T-helper 2 cell treated with Interferon-gamma antibody and Interleukin-4, amounts not matched to agents 100 ng/mL and 5 ng/mL, for 36 hours (primary cell): Measurements from ENCODE around the gene FADS1. TPM values are rescaled to one million over a fixed set of nuclear protein-coding genes. Genes with fewer than 3 reads are reported as not detected.

ENCODE experiments used
- intact Hi-C: fragments of 100-400 bp; cut with micrococcal nuclease; formaldehyde crosslinking; loops from one replicate; pipeline ENCODE4 v1.15.1; 2023
- total RNA-seq: library from RNA; stranded (reverse); gene quantifications from 2 replicates; pipeline ENCODE4 v1.2.3, GENCODE V29; 2022

The FADS1 gene
- total RNA-seq, 1 donor from 2014 or later, result 70.0 TPM

DNA sequence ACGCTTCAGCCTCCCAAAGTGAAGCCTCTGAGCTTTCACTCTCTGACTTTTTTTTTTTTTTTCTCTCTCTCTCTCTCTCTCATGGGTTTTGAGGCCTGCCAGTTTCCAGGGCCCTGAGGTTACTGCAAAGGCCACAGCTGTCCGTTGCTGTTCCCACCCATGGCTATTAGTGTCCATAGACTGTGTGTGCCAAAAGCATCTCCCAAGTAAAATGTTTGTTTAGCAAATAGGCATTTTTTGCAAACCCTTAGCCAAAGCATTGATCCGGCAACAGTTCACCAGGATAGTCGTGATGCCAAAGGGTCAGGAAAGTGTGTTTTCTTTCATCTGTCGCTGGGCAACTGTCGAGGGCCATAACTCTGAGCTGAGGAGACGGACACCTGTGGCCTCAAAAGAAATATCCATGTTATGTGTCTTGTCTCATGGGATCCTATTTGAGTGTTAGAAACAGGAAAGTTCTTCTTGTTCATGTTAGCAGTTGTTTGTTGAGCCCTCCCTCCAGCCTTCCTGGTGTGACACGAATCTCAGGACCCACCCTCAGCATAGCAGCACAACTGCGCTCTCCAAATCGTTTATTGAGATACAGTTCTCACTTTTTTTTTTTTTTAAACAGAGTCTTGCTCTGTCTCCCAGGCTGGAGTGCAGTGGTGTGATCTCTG lies 29.7 kb upstream of the FADS1 start:
- intact Hi-C loops, result no loop called here

DNA sequence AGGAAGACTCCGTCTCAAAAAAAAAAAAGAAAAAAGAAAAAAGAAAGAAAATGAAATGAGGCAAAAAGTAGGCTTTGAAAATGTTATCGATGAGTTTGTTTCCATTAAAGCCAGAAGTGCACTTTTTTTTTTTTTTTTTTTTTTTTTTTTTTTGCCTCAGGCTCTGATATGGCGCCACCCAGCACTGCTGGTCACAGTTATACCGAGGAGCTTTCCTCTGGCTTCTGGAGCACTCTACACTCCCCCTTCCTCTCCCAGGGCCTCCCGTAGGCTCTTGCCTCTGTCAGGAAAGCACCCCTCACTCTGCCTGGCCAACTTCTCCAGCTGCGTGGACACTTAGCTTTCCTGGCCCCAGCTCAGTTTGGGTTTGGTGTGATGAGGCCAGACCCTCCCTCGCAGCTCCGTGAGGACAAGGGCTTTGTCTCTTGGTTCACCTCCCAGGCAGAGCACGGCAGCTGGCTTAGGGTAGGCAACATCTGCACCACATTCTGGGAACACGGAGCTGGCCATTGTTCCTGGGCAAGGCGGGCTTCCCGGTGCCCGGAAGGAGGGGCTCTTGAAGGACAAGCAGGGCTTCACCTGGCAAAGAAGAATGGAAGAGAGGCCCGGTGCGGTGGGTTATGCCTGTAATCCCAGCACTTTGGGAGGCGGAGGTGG lies 28.2 kb upstream of the FADS1 start:
- intact Hi-C loops, result no loop called here

DNA sequence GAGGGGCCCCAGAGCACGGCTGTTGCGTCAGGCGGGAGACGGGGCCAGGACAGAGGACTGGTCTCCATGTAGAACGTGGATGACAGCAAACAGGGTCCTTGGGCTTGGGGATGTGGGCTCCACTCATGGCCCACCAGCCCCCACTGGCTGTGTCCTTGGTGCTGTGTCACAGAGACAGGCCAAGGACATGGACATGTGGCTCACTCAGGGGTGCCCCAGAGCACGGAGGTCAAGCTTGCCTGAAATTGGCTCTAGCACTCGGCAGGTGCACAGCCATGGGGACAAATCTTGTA lies 25.7 kb upstream of the FADS1 start:
- intact Hi-C loops, result no loop called here

DNA sequence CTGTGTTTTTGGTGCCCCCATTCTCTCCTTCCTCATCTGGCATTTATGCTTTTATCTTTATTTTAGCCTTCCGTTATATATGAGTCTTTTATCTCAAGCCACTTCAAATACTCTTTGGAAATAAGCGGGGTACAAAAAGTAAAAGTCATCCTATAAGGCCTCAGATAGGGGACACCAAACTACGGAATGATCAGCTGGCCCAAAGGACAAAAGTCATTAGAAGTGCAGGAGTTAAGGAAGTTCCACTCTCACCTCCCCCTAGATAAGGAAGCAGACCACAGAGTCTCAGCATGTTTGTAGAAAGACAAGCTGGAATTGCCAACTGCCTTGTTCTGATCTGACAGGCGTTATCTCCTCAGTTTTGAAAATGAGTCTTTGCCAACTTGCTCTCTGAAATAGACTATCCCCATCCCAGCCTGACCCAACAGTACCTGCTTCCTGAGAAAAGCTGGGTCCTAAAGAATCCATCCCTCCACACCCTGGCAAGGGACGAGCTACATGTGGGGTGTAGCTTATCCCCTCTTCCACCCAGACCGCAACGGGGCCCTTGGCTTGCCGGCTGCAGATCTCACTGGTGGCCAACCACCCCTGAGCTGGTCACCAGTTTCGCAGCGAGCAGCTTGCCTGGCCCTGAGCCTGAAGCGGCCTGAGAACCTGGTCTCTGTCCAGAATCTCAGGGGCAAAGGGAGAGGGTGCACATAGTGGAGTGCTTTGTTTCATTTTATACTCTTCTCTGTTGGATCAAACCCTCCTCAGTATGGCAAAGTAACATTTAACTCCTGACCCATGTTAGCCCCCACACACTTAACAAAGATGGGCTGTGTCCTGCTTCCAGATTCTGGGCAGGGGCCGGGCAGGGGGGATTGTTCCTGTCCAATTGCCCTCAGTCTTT lies 25.1 kb upstream of the FADS1 start:
- intact Hi-C loops, result no loop called here

DNA sequence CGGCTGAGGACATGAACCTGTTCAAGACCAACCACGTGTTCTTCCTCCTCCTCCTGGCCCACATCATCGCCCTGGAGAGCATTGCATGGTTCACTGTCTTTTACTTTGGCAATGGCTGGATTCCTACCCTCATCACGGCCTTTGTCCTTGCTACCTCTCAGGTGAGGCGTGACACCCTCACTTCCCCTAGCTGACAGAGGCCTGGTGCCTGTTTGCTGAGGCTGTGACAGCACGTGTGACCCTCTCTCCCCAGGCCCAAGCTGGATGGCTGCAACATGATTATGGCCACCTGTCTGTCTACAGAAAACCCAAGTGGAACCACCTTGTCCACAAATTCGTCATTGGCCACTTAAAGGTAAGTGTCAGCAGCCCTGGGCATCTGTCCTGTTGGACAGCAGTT lies 23.6 kb upstream of the FADS1 start:
- intact Hi-C loops, result no loop called here

DNA sequence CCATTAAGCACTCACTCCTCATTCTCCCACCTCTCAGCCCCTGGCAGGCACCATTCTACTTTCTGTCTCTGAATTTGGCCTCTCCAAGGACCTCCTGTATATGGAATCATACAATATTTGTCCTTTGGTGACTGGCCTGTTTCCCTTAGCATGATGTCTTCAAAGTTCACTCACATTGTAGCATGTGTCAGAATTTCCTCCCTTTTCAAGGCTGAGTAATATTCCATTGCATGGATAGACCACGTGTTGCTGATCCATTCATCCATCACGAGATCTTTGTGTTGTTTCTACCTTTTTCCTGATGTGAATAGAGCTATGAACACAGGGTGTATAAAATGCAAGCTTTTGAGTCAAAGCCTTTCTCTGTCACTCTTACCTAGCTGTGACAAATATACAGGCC lies 22.9 kb upstream of the FADS1 start:
- intact Hi-C loops, result no loop called here

DNA sequence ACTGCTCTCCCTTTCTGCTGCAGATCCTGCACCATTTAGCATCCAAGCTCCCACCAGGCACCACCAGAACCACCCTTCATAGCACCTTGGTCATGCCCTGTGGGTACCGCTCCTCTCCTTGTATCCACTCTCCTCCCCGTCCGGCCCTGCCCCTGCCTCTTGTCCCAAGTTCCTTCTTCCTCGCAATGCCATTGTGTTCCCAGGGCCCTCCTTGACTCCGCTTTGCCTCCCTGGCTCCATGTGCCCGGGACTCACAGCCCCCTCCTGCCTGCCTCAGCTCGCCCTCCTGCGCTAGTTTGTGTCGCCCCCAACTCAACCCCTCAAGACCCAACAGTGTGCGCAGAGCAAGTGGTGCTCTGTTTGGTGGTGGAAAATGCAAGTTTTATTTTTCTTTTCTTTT lies 22.1 kb upstream of the FADS1 start:
- intact Hi-C loops, result no loop called here

DNA sequence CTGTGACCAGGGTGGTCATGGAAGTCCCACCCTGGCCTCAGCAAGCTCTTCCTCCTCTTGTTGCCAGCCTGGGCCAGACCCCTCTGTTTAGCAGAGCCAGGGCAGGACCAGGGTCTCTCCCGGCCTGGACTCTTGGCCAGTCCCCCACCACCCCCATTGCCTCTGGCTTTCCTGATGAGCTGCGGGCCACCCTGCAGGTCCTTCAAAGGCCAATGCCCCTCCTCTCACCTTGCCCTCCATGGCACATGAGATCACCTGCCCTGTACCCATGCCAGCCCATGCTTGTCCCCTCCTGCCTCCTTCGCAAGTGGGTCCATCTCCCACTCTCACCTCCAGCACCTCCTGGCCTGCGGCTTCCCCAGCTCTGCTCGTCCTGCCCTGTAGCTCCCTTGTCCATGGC lies 21.7 kb upstream of the FADS1 start:
- intact Hi-C loops, result no loop called here

DNA sequence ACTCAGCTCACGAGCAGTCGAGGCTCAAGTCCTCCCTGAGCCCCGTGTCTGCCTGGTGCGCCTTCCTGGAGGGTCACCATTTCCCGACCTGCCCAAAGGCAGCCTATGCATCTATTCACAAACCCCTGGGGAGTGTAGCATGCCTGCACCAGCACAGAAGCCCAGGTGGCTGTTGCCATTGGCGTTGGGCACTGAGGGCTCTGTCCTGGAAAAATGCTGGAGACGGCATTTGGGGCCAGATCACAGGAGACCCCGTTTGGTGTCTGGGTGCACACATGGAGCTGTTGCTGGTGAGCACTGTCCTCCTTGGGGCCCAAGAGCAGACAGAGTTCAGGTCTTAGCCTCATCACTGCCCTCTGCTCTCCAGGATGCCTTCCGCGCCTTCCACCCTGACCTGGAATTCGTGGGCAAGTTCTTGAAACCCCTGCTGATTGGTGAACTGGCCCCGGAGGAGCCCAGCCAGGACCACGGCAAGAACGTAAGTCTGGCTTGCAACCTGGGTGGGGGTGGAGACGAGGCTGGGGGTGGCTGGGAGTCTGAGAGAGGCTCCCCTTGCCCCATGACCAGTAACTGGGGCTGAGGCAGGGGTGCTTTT lies 20.7 kb upstream of the FADS1 start:
- intact Hi-C loops, result no loop called here

DNA sequence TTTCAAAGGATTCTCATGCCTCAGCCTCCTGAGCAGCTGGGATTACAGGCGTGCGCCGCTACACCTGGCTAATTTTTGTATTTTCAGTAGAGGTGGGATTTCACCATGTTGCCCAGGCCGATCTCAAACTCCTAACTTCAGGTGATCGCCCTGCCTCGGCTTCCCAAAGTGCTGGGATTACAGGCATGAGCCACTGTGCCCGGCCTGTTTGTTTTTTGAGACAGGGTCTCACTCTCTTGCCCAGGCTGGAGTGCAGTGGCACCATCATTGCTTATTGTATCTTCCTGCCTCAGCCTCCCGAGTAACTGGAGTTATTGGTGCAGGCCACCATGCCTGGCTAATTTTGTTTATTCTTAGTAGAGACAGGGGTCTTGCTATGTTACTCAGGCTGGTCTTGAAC lies 19.4 kb upstream of the FADS1 start:
- intact Hi-C loops, result no loop called here

DNA sequence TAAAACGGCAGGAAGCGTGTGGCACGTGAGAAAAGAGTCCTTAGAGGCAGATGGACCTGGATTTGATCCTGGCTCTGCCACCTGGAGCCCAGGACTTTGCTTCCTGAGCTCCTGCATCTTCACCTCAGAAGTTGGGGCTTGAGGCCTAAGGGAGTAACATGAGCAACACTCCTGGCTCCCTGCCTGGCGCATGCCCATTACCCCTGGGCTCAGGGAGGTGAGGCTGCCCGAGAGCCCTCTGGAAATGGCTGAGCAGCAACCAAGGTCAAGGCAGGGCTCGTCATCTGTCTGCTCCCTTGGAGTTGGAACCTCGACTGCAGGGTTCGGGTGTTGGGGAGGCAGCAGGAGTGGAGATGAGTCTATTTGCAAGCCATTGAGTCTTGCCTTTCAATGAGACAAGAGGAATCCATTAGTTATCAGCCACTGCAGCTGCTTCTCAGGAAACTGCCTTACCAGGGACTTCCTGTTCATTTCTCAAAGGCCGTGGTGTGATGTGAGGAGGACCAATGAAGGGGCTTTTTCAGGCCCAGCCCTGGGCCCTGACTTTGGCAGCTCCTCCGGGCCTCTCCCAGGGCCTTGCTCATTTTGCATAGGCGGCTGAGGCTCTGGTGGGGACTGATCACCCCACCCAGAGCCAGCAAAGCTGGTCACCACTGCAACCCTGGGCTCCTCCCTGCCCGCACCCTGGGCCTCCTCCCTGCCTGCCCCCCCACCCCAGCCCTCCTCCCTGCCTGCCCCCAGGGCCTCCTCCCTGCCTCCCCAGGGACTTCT lies 17.7 kb upstream of the FADS1 start:
- intact Hi-C loops, result loop anchor here (2.0 to 5.0 kb wide), 3 partner anchors 18 to 288 kb away; partner anchors contain the start of genes FADS1, FADS3 and INCENP

DNA sequence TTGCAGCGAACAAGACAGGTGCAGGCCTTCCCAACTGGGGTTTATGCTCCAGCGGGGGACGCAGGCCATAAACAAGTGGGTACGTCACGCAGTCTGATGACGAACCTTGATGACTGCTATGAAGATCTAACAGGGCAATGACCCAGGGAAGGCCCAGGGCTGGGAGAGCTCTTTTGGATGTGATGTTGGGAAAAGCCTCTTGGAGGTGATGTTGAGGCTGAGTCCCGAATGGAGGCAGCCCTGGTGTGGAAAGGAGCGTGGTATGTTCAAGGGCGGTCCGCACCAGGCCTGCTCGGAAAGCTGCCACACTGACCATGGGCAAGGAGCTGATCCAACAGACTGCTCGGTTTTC lies 17.1 kb upstream of the FADS1 start:
- intact Hi-C loops, result loop anchor here (2.0 to 5.0 kb wide), 3 partner anchors 17 to 288 kb away; partner anchors contain the start of genes FADS1, FADS3 and INCENP

DNA sequence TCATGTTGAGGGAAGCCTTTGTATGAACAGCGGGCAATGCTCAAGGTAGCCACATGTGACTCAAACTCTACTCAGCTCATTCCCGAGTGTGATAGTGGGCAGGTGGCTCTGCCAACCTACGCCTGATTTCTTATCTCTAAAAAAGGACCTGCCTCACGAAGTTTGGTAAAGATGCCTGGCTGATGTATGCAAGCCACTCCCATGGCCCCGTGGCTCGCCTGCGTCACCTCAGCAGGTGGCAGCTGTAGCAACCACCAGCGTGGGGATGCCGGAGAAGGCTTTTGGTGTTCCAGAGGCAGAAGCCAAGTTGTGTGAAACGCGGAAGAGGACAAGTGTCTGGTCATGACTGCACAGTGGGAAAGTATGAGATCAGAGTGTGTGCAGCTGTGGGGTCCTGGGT lies 16.7 kb upstream of the FADS1 start:
- intact Hi-C loops, result loop anchor here (5.0 kb wide), 2 partner anchors 59 to 289 kb away; partner anchors contain the start of genes FADS3 and INCENP

DNA sequence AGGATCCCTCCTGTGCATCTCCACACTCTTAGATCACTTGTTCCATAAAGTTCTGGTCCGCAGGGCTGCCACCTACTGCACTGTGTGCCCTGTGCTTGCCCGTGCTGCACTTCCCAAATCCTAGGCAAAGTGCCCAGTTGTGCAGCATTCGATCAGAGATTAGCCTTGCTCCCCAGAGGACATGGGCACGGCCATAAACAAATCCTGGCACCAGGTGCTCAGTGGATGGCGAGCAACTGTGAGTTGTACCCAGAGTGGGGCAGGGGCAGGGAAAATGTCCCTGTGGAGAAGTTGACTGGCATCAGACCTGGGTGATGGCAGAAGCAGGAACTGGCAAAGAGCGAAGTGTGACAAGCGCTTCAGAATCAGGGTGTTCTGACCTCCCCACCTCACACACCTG lies 16.0 kb upstream of the FADS1 start:
- intact Hi-C loops, result loop anchor here (5.0 kb wide), 2 partner anchors 60 to 290 kb away; partner anchors contain the start of genes FADS3 and INCENP

DNA sequence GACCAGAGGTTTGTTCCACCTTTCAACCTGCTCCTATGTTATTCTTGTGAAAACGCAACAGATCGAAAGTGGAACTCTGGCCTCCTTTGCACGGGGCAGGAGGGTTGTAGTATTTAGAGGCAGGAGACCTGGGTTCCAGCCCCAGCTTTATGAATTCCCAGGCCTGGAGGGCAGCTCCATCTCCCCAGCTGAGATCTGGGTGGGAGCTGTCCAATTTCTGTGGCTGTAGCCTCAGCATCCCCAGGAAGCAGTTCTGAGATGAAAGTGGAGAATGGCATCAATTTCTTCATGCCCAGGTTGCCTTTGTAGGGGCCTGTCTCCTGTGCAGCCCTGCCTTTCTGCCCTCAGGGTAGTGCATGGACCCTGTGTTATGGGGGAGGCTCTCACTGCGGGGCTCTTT lies 15.4 kb upstream of the FADS1 start:
- intact Hi-C loops, result loop anchor here (5.0 kb wide), 2 partner anchors 60 to 290 kb away; partner anchors contain the start of genes FADS3 and INCENP

DNA sequence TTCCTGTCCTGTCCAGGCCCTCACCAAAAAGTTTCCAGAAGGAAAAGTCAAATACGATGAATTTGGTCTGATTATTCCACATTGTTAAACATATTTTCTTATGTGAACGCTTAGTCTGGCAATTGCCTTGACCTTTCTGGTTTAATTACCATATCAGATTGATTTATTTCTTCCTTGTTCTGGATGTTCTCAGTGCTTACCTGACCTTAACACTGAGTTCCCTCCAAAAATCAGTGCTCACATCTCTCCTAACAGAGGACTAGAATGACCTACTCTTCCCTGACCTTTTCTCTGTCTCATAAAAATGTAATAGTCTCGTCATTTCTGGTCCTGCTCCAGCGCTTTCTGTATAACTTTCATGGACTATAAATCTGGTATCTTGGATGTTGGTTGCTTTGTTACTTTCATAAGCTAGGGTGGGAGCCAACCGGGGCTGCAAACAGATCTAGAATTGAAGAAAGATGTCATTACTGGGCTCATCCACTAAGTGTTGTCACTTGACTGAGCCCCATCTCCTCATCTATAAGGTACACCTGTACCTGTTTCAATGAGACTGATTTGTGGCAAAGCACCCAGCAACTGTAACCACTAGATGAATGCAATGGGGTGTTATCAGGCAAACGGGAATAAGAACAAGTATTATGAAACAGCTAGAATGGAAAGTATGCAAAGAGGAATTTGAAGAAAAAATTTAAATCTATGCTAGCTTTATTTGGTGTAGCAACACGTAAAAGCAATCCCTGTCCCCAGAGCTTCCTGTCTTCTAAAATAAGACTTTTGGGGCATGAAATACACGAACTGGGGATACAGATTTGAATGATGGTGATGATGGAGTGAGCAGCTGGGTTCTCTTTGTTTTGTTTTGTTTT lies 13.7 kb upstream of the FADS1 start:
- intact Hi-C loops, result loop anchor here (5.0 kb wide), 2 partner anchors 62 to 292 kb away; partner anchors contain the start of genes FADS3 and INCENP

DNA sequence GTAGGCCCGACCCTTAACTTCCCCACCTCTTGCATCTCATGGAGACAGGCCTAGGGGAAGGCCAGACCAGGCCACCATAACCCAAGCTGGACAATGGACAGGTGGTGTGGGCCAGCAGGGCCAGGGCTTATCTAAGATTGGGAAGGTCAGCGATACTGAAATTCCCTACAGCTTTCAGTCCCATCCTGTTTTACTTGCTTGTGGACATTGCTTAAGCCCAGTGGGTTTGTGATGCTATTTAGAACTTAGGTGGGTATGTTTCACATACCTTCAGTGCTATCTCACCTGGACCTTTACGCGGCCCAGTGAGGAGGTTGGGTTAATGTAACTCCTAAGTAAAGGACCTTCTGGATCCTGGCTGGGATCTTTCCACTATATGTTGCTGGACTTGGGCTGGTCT lies 13.0 kb upstream of the FADS1 start:
- intact Hi-C loops, result loop anchor here (5.0 kb wide), 2 partner anchors 62 to 292 kb away; partner anchors contain the start of genes FADS3 and INCENP

DNA sequence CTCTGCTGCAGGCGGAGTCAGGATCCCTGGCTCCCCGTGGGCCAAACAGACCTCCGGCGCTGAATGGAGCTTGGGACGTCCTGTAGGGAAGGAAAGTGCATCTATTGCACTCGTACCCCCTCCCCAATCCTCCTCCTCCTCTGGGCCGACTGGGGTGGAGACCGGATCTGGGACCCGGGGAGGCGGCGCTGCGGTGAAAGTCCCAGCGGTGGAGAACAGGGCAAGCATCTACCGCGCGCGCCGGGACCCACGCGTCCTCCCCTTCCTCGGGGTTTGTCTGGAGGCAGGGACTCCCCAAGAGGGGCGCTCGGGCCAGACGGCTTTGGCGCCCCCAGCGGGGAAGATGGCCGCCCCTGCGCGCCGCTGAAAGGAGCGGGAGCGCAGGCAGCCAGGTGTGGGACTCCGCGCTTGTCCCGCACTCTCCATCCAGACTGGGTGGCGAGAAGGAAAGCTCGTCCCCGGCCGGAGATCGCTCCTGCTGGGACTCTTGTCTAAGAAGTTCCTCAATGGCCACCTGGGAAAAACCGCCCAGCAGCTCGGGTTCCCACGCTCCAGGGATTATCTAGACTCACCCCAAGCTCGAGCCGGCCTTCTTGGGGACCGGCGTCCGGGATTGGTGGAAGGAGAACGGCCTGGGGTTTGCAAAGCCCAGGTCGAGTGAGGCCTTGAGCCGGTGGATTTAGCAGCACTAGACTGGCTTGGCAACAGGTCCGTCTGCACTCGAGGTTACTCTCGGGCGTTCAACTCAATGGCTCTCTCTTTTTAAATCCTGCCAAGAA lies 12.0 kb upstream of the FADS1 start:
- intact Hi-C loops, result loop anchor here (1.0 kb wide), 2 partner anchors 12 to 37 kb away; partner anchors contain the start of genes FADS1, FEN1 and TMEM258

DNA sequence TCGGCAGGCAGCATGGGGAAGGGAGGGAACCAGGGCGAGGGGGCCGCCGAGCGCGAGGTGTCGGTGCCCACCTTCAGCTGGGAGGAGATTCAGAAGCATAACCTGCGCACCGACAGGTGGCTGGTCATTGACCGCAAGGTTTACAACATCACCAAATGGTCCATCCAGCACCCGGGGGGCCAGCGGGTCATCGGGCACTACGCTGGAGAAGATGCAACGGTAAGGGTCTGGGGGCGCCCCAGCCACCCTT lies 11.5 kb upstream of the FADS1 start:
- intact Hi-C loops, result loop anchor here (1.0 kb wide), 2 partner anchors 11 to 36 kb away; partner anchors contain the start of genes FADS1, FEN1 and TMEM258
